ENCODE data around the gene PCIF1.

PCIF1 gene

GRCh38 chr20:45940053-45940452, 5.6 kb downstream of the PCIF1 start (continued):
- TF ChIP-seq REST (tag by site-specific recombination; IDR thresholded peaks at IDR 0.05): no peak
- TF ChIP-seq ZFP69B (tag by site-specific recombination; IDR thresholded peaks at IDR 0.05): no peak
- no peak for TF ChIP-seq ZSCAN5A (tag by site-specific recombination; IDR thresholded peaks at IDR 0.05)
- TF ChIP-seq ZXDB (tag by site-specific recombination; IDR thresholded peaks at IDR 0.05): no peak
- no peak for TF ChIP-seq ZNF112 (tag by site-specific recombination; IDR thresholded peaks at IDR 0.05)
- TF ChIP-seq ZNF585B (tag by site-specific recombination; IDR thresholded peaks at IDR 0.05): no peak
- no peak for TF ChIP-seq ZNF175 (tag by site-specific recombination; IDR thresholded peaks at IDR 0.05)

- H3K4me3 ChIP-seq (ENCODE audit: low read depth, low read length): no peak overlapping the region
- POLR2A ChIA-PET: no interaction called here
- TF ChIP-seq ZNF530 (tag by site-specific recombination; IDR thresholded peaks at IDR 0.05; ENCODE audit: low read depth) (no peak), ZNF223 (tag by site-specific recombination; IDR thresholded peaks at IDR 0.05) (no peak), GLIS2 (tag by site-specific recombination; IDR thresholded peaks at IDR 0.05) (no peak), PBX3 (CRISPR knock-in tag; IDR thresholded peaks at IDR 0.05) (no peak), ZNF26 (tag by site-specific recombination; IDR thresholded peaks at IDR 0.05) (no peak), FEZF1 (tag by site-specific recombination; IDR thresholded peaks at IDR 0.05) (no peak), ZNF121 (tag by site-specific recombination; IDR thresholded peaks at IDR 0.05) (no peak), WT1 (tag by site-specific recombination; IDR thresholded peaks at IDR 0.05) (no peak), ZNF175 (tag by site-specific recombination; IDR thresholded peaks at IDR 0.05) (no peak), ZBTB21 (tag by site-specific recombination; IDR thresholded peaks at IDR 0.05) (no peak), ZNF513 (tag by site-specific recombination; IDR thresholded peaks at IDR 0.05) (no peak), ZNF514 (tag by site-specific recombination; IDR thresholded peaks at IDR 0.05) (no peak), ZXDB (tag by site-specific recombination; IDR thresholded peaks at IDR 0.05) (no peak), ZNF558 (tag by site-specific recombination; IDR thresholded peaks at IDR 0.05) (no peak)
- CTCF ChIA-PET: no interaction called here
- H3K27ac ChIP-seq (ENCODE audit: extremely low read depth, low read depth, low read length): no peak overlapping the region
- peaks cover 6 to 67% of the 10 kb centered on the region in 2 experiments; a peak in 2 of 3 replicates for H3K36me3 ChIP-seq (ENCODE audit: control insufficient read depth in 2 of 2, insufficient read depth in 1 of 2, low read length in 2 of 2)
- no peaks in the 10 kb centered on the region for H3K9me3 ChIP-seq (ENCODE audit: control insufficient read depth, insufficient read depth, low read depth, low read length)
- peaks cover 9% of the 10 kb centered on the region for H3K4me1 ChIP-seq (ENCODE audit: control insufficient read depth, insufficient read depth, low read length)
These were observed 6.0 kb downstream of the PCIF1 start for GRCh38 chr20:45940469-45940868.

Data from HEK293 (cell line).